A673 (cell line): ENCODE data around the gene ATP8A2. TPM values are rescaled to one million over a fixed set of nuclear protein-coding genes. Genes with fewer than 3 reads are reported as not detected.

Experiments
- BruUV-seq: library from RNA; stranded (reverse); fragments of 400-500 nt; replicated peaks from 2 replicates; lab custom pipeline; 2021; lab: Mats Ljungman, UMichigan
- CTCF ChIA-PET: fragments of 300-600 bp; sonication (Branson Sonifier 250); formaldehyde crosslinking; loops from one replicate; lab custom pipeline; 2022; ENCODE audit warnings: antibody characterized with exemption; lab: Charles Lee
- POLR2A ChIA-PET: fragments of 300-600 bp; sonication (Branson Sonifier 250); formaldehyde crosslinking; loops from one replicate; lab custom pipeline; 2022; ENCODE audit warnings: antibody characterized with exemption; ENCODE audit not compliant: low non-redundant PET; lab: Charles Lee
- DNase-seq: peaks from one replicate; pipeline ENCODE4 v3.0.0-alpha.2; 2015; ENCODE audit warnings: low spot score
- H3K27ac ChIP-seq: fragments of 200-600 bp; sonication (generic); 2 replicates; pipeline ENCODE4 v1.5.1; 2016; ENCODE audit warnings: mixed run types, low read depth, mild to moderate bottlenecking, mixed read lengths, antibody characterized with exemption, low read length; ENCODE audit not compliant: poor library complexity, severe bottlenecking
- H3K27me3 ChIP-seq: fragments of 200-600 bp; sonication (generic); replicated peaks from 2 replicates; pipeline ENCODE4 v1.6.1; 2017; ENCODE audit warnings: mixed run types, low read depth, mild to moderate bottlenecking, mixed read lengths, antibody characterized with exemption, low read length; ENCODE audit not compliant: insufficient read depth, poor library complexity
- H3K36me3 ChIP-seq: fragments of 200-600 bp; sonication (generic); 2 replicates; pipeline ENCODE4 v1.6.1; 2016; ENCODE audit warnings: mixed run types, mild to moderate bottlenecking, mixed read lengths, antibody characterized with exemption, low read length; ENCODE audit not compliant: insufficient read depth, poor library complexity, severe bottlenecking
- H3K4me1 ChIP-seq: fragments of 200-600 bp; sonication (generic); 2 replicates; pipeline ENCODE4 v1.6.1; 2017; ENCODE audit warnings: mixed run types, mild to moderate bottlenecking, mixed read lengths, antibody characterized with exemption, low read length; ENCODE audit not compliant: insufficient read depth, poor library complexity, severe bottlenecking
- H3K4me3 ChIP-seq: fragments of 200-600 bp; sonication (generic); 2 replicates; pipeline ENCODE4 v1.5.1; 2016; ENCODE audit warnings: low read depth, mixed run types, mild to moderate bottlenecking, mixed read lengths, low read length; ENCODE audit not compliant: poor library complexity, severe bottlenecking
- H3K9me3 ChIP-seq: fragments of 200-600 bp; sonication (generic); 2 replicates; pipeline ENCODE4 v1.6.1; 2016; ENCODE audit warnings: mixed run types, low read depth, mild to moderate bottlenecking, mixed read lengths, antibody characterized with exemption, low read length; ENCODE audit not compliant: poor library complexity, severe bottlenecking
- CTCF ChIP-seq: fragments of 300-800, 200-600 bp; sonication (generic); conservative IDR thresholded peaks from 2 replicates; pipeline ENCODE4 v1.5.1; 2017; ENCODE audit warnings: low read depth, mild to moderate bottlenecking, antibody characterized with exemption, low read length, moderate library complexity, mixed read lengths
- EZH2 ChIP-seq: fragments of 200-600 bp; sonication (generic); IDR thresholded peaks from 2 replicates; pipeline ENCODE4 v1.6.1; 2017; ENCODE audit warnings: borderline replicate concordance, low read depth, mild to moderate bottlenecking, mixed read lengths, antibody characterized with exemption, low read length; ENCODE audit not compliant: poor library complexity, severe bottlenecking
- intact Hi-C: fragments of 100-400 bp; cut with micrococcal nuclease; formaldehyde crosslinking; loops from one replicate; pipeline ENCODE4 v1.10.0; 2022; ENCODE audit not compliant: unreplicated experiment
- total RNA-seq: library from RNA; stranded (reverse); gene quantifications from 2 replicates; pipeline ENCODE4 v1.2.3, GENCODE V29; 2021

The ATP8A2 gene
- total RNA-seq, 1 experiment from 2014 or later, result 0.92 TPM

GRCh38 chr13:25365720-25366235, 6.0 kb upstream of the ATP8A2 start:
- Histone ChIP-seq H3K4me3 (no peak overlapping the region), H3K36me3 (no peaks in the 10 kb centered on the region), H3K9me3 (no peaks in the 10 kb centered on the region), H3K4me1 (no peaks in the 10 kb centered on the region), H3K27me3 (no peaks in the 10 kb centered on the region), H3K27ac (no peak overlapping the region)
- DNase-seq, result no peak
- ChIA-PET POLR2A (no interaction called here), CTCF (no interaction called here)
- TF ChIP-seq CTCF, result no peak
- BruUV-seq, result no TSS peak
- intact Hi-C loops, result no loop called here

GRCh38 chr13:25371158-25371874, 458 bp upstream of the ATP8A2 start:
- Histone ChIP-seq H3K27me3 (peaks cover 12% of the 10 kb centered on the region), H3K9me3 (no peaks in the 10 kb centered on the region), H3K4me1 (peaks cover 5% of the 10 kb centered on the region), H3K27ac (no peak overlapping the region), H3K4me3 (peak overlapping the region; percentile 58), H3K36me3 (no peaks in the 10 kb centered on the region)
- intact Hi-C loops, result loop anchor here (10.0 kb wide), 2 partner anchors 137 to 287 kb away; no protein-coding TSS in a partner anchor
- TF ChIP-seq CTCF, result no peak
- no peak for TF ChIP-seq EZH2
- CTCF ChIA-PET, result no interaction called here
- POLR2A ChIA-PET, result no interaction called here
- no peak for DNase-seq
- BruUV-seq, result no TSS peak

GRCh38 chr13:25372284-25373081, 709 bp downstream of the ATP8A2 start:
- Histone ChIP-seq H3K27ac (no peak overlapping the region), H3K4me3 (peak overlapping the region; percentile 58), H3K4me1 (peaks cover 5% of the 10 kb centered on the region), H3K36me3 (no peaks in the 10 kb centered on the region), H3K9me3 (no peaks in the 10 kb centered on the region), H3K27me3 (peaks cover 12% of the 10 kb centered on the region)
- ChIA-PET POLR2A (no interaction called here), CTCF (interaction anchor here (0.6 kb wide), 1 partner anchor 377 kb away, joined by 4 read pairs; no protein-coding TSS in a partner anchor)
- intact Hi-C loops, result loop anchor here (10.0 kb wide), 2 partner anchors 138 to 288 kb away; no protein-coding TSS in a partner anchor
- no TSS peak for BruUV-seq
- TF ChIP-seq EZH2 (no peak), CTCF (no peak)
- peak; percentile 26 for DNase-seq
